WTC11 (cell line): Measurements from ENCODE around the gene RPS6KA4. TPM values are rescaled to one million over a fixed set of nuclear protein-coding genes. Genes with fewer than 3 reads are reported as not detected.
A peak's percentile ranks its signal among the peaks of the same experiment; 100 is the strongest.

ENCODE experiments used
- ATAC-seq: fragments of 200-7000 bp; cut with Tn5 transposase; 2 replicates; pipeline ENCODE4 v1.10.0; 2021; ENCODE audit warnings: mild to moderate bottlenecking, moderate library complexity
- CTCF ChIA-PET: fragments of 300-600 bp; sonication (Branson Sonifier 250); formaldehyde crosslinking; loops from one replicate; lab custom pipeline; 2021; ENCODE audit warnings: antibody characterized with exemption; lab: Charles Lee
- POLR2A ChIA-PET: fragments of 350-600 bp; sonication (Branson Sonifier 250); formaldehyde crosslinking; loops from one replicate; lab custom pipeline; 2021; ENCODE audit warnings: antibody characterized with exemption; lab: Charles Lee
- DNase-seq: peaks from one replicate; pipeline ENCODE4 v3.0.0; 2021; ENCODE audit warnings: low spot score
- H3K27ac Mint-ChIP-seq: 2 replicates; pipeline ENCODE4 v1.8.0; 2021; ENCODE audit warnings: mixed read lengths
- H3K27me3 Mint-ChIP-seq: 2 replicates; pipeline ENCODE4 v1.8.0; 2021; ENCODE audit warnings: low read depth, mild to moderate bottlenecking, moderate library complexity, mixed read lengths
- H3K36me3 Mint-ChIP-seq: 2 replicates; pipeline ENCODE4 v1.8.0; 2021; ENCODE audit warnings: mixed read lengths
- H3K4me1 Mint-ChIP-seq: 2 replicates; pipeline ENCODE4 v1.8.0; 2022; ENCODE audit warnings: mixed read lengths
- H3K4me3 Mint-ChIP-seq: 2 replicates; pipeline ENCODE4 v1.8.0; 2021; ENCODE audit warnings: mild to moderate bottlenecking, moderate library complexity, mixed read lengths
- H3K9me3 Mint-ChIP-seq: 2 replicates; pipeline ENCODE4 v1.8.0; 2021; ENCODE audit warnings: mixed read lengths
- AFF4 ChIP-seq: sonication (generic); formaldehyde crosslinking; IDR thresholded peaks from 2 replicates; pipeline ENCODE4 v1.8.1; 2023; ENCODE audit warnings: mild to moderate bottlenecking, missing genetic modification reagents, borderline replicate concordance
- ARID4B ChIP-seq: sonication (generic); formaldehyde crosslinking; IDR thresholded peaks from 2 replicates; pipeline ENCODE4 v1.8.0; 2023; ENCODE audit warnings: missing genetic modification reagents, mild to moderate bottlenecking, borderline replicate concordance
- ATF1 ChIP-seq: sonication (generic); formaldehyde crosslinking; IDR thresholded peaks from 2 replicates; pipeline ENCODE4 v1.8.1; 2023; ENCODE audit warnings: mild to moderate bottlenecking, moderate library complexity, missing genetic modification reagents
- E2F1 ChIP-seq: sonication (generic); formaldehyde crosslinking; IDR thresholded peaks from 2 replicates; pipeline ENCODE4 v1.8.0; 2022; ENCODE audit warnings: mild to moderate bottlenecking, missing genetic modification reagents
- ESRRA ChIP-seq: sonication (generic); formaldehyde crosslinking; IDR thresholded peaks from 2 replicates; pipeline ENCODE4 v1.8.1; 2022; ENCODE audit warnings: mild to moderate bottlenecking, missing genetic modification reagents, borderline replicate concordance
- GTF2I ChIP-seq: fragments of 250-450 bp; sonication (Bioruptor Pico); conservative IDR thresholded peaks from 2 replicates; pipeline ENCODE4 v1.4.0; 2021; ENCODE audit warnings: mild to moderate bottlenecking
- HMGA2 ChIP-seq: fragments of 250-450 bp; sonication (Bioruptor Pico); IDR thresholded peaks from 2 replicates; pipeline ENCODE4 v1.4.0; 2021; ENCODE audit warnings: mild to moderate bottlenecking, moderate library complexity
- IRF2 ChIP-seq: sonication (generic); formaldehyde crosslinking; IDR thresholded peaks from 2 replicates; pipeline ENCODE4 v1.8.0; 2022; ENCODE audit warnings: low read depth, missing genetic modification reagents, borderline replicate concordance
- JAZF1 ChIP-seq: fragments of 250-450 bp; sonication (Bioruptor Pico); IDR thresholded peaks from 2 replicates; pipeline ENCODE4 v1.9.0; 2021; ENCODE audit warnings: moderate library complexity, mild to moderate bottlenecking, inconsistent platforms
- NR1H2 ChIP-seq: sonication (generic); formaldehyde crosslinking; IDR thresholded peaks from 2 replicates; pipeline ENCODE4 v1.9.0; 2021; ENCODE audit warnings: mild to moderate bottlenecking, moderate library complexity, missing genetic modification reagents
- NR3C1 ChIP-seq: sonication (generic); formaldehyde crosslinking; conservative IDR thresholded peaks from 2 replicates; pipeline ENCODE4 v1.8.1; 2023; ENCODE audit warnings: low read depth, mild to moderate bottlenecking, missing genetic modification reagents
- RORB ChIP-seq: fragments of 250-450 bp; sonication (Bioruptor Pico); IDR thresholded peaks from 2 replicates; pipeline ENCODE4 v1.9.0; 2021; ENCODE audit warnings: mild to moderate bottlenecking
- TEAD4 ChIP-seq: sonication (generic); formaldehyde crosslinking; IDR thresholded peaks from 2 replicates; pipeline ENCODE4 v1.8.0; 2022; ENCODE audit warnings: mild to moderate bottlenecking, missing genetic modification reagents
- ZNF396 ChIP-seq: fragments of 250-450 bp; sonication (Bioruptor Pico); IDR thresholded peaks from 2 replicates; pipeline ENCODE4 v1.8.0; 2021; ENCODE audit warnings: mild to moderate bottlenecking, moderate library complexity, borderline replicate concordance
- ZNF416 ChIP-seq: fragments of 250-450 bp; sonication (Bioruptor Pico); IDR thresholded peaks from 2 replicates; pipeline ENCODE4 v1.9.0; 2021; ENCODE audit warnings: mild to moderate bottlenecking, inconsistent platforms
- ZNF532 ChIP-seq: fragments of 250-450 bp; sonication (Bioruptor Pico); IDR thresholded peaks from 2 replicates; pipeline ENCODE4 v1.9.0; 2021; ENCODE audit warnings: mild to moderate bottlenecking, borderline replicate concordance
- total RNA-seq: library from RNA; stranded (reverse); gene quantifications from 3 replicates; pipeline ENCODE4 v1.2.3, GENCODE V29; 2021

Gene RPS6KA4
- total RNA-seq, 1 experiment from 2014 or later, result 16.8 TPM

GRCh38 chr11:64387916-64388315, 29.0 kb downstream of the RPS6KA4 start:
- POLR2A ChIA-PET, result interaction anchor here (0.5 kb wide), 1 partner anchor 1530 kb away, joined by 10 read pairs; no protein-coding TSS in a partner anchor
- DNase-seq (no peak), ATAC-seq (no peak)
- H3K27ac Mint-ChIP-seq, result no peak overlapping the region
- peaks cover 36% of the 10 kb centered on the region for H3K27me3 Mint-ChIP-seq
- H3K9me3 Mint-ChIP-seq, result peaks cover 10% of the 10 kb centered on the region
- H3K4me1 Mint-ChIP-seq, result peaks cover 3% of the 10 kb centered on the region
- no peak overlapping the region for H3K4me3 Mint-ChIP-seq
- CTCF ChIA-PET, result interaction anchor here (1.2 to 2.6 kb wide), 2 partner anchors 61 to 262 kb away, joined by 3 to 13 read pairs; no protein-coding TSS in a partner anchor
- no peaks in the 10 kb centered on the region for H3K36me3 Mint-ChIP-seq
- TF ChIP-seq ATF1, result no peak
- TF ChIP-seq GTF2I (CRISPR knock-in tag), result 0 out of 2 replicates have a peak, but pooled peaks have one; percentile 34

- peaks cover 10% of the 10 kb centered on the region for H3K9me3 Mint-ChIP-seq
- H3K4me3 Mint-ChIP-seq, result no peak overlapping the region
- no peak overlapping the region for H3K27ac Mint-ChIP-seq
- peaks cover 29% of the 10 kb centered on the region for H3K27me3 Mint-ChIP-seq
- ChIA-PET POLR2A (no interaction called here), CTCF (interaction anchor here (1.6 to 4.7 kb wide), 3 partner anchors 33 to 88 kb away, joined by 4 to 30 read pairs (median 13); no protein-coding TSS in a partner anchor)
- DNase-seq (no peak), ATAC-seq (no peak)
- H3K4me1 Mint-ChIP-seq, result peaks cover 3% of the 10 kb centered on the region
- TF ChIP-seq ESRRA (CRISPR knock-in tag) (no peak), TEAD4 (CRISPR knock-in tag) (no peak), E2F1 (CRISPR knock-in tag) (no peak), RORB (no peak)
- H3K36me3 Mint-ChIP-seq, result no peaks in the 10 kb centered on the region
Measured at GRCh38 chr11:64388894-64389293, 29.9 kb downstream of the RPS6KA4 start.

- no peak overlapping the region for H3K4me3 Mint-ChIP-seq
- peaks cover 28% of the 10 kb centered on the region for H3K27me3 Mint-ChIP-seq
- no peaks in the 10 kb centered on the region for H3K36me3 Mint-ChIP-seq
- ChIA-PET CTCF (interaction anchor here (1.6 to 4.7 kb wide), 3 partner anchors 34 to 89 kb away, joined by 4 to 30 read pairs (median 13); no protein-coding TSS in a partner anchor), POLR2A (no interaction called here)
- ATAC-seq, result no peak
- no peak for TF ChIP-seq AFF4 (CRISPR knock-in tag)
- TF ChIP-seq IRF2, result no peak
- TF ChIP-seq ZNF416, result no peak
- TF ChIP-seq NR3C1, result no peak
- peaks cover 10% of the 10 kb centered on the region for H3K9me3 Mint-ChIP-seq
- no peak overlapping the region for H3K27ac Mint-ChIP-seq
- peaks cover 9% of the 10 kb centered on the region for H3K4me1 Mint-ChIP-seq
- no peak for DNase-seq
Measured at GRCh38 chr11:64389851-64390250, 30.9 kb downstream of the RPS6KA4 start.

- H3K27me3 Mint-ChIP-seq, result peaks cover 28% of the 10 kb centered on the region
- CTCF ChIA-PET, result interaction anchor here (0.5 to 4.7 kb wide), 6 partner anchors 10 to 298 kb away, joined by 3 to 30 read pairs (median 4); no protein-coding TSS in a partner anchor
- H3K4me1 Mint-ChIP-seq, result peaks cover 14% of the 10 kb centered on the region
- no peak for TF ChIP-seq HMGA2
- no peak for TF ChIP-seq ARID4B (CRISPR knock-in tag)
- TF ChIP-seq JAZF1 (CRISPR knock-in tag), result no peak
- no peak for TF ChIP-seq ZNF396
- no peak for TF ChIP-seq ZNF532 (CRISPR knock-in tag)
- TF ChIP-seq TEAD4 (CRISPR knock-in tag), result no peak
- no peak for TF ChIP-seq NR1H2
Measured at GRCh38 chr11:64390558-64390957, 31.6 kb downstream of the RPS6KA4 start.

More at GRCh38 chr11:64390558-64390957, 31.6 kb downstream of the RPS6KA4 start:
- peaks cover 10% of the 10 kb centered on the region for H3K9me3 Mint-ChIP-seq
- ATAC-seq, result no peak
- DNase-seq, result no peak
- POLR2A ChIA-PET, result no interaction called here
- no peak overlapping the region for H3K4me3 Mint-ChIP-seq
- H3K27ac Mint-ChIP-seq, result no peak overlapping the region
- no peaks in the 10 kb centered on the region for H3K36me3 Mint-ChIP-seq
